ENCODE data around the gene NPHP4.

NPHP4 gene

GRCh38 chr1:5921671-5922070 is 70.6 kb downstream of the NPHP4 start:
- Histone ChIP-seq H3K4me1 (ENCODE audit: insufficient read depth, insufficient read length) (no peaks in the 10 kb centered on the region), H3K36me3 (ENCODE audit: insufficient read depth, insufficient read length, low read length) (no peaks in the 10 kb centered on the region), H3K27me3 (ENCODE audit: insufficient read depth, insufficient read length) (no peaks in the 10 kb centered on the region), H3K9me3 (ENCODE audit: insufficient read depth, low read length) (no peaks in the 10 kb centered on the region), H3K4me3 (ENCODE audit: insufficient read length, low read depth) (no peak overlapping the region), H3K9ac (ENCODE audit: insufficient read length, low read depth) (no peak overlapping the region)
- no peak for TF ChIP-seq ZNF274 (IDR thresholded peaks at IDR 0.05; ENCODE audit: low read depth, low read length)
- no peak for TF ChIP-seq SUZ12 (IDR thresholded peaks at IDR 0.05; ENCODE audit: extremely low read depth, insufficient read depth, insufficient read length)
- TF ChIP-seq YY1 (IDR thresholded peaks at IDR 0.05; ENCODE audit: insufficient read depth, insufficient read length) = no peak
- DNase-seq (ENCODE audit: low read depth, low spot score) = no peak

- no peak overlapping the region for H3K9ac ChIP-seq (ENCODE audit: insufficient read length, low read depth)
- no peak for DNase-seq (ENCODE audit: low read depth, low spot score)
- no peaks in the 10 kb centered on the region for H3K9me3 ChIP-seq (ENCODE audit: insufficient read depth, low read length)
- TF ChIP-seq ZNF274 (IDR thresholded peaks at IDR 0.05; ENCODE audit: low read depth, low read length) = no peak
- TF ChIP-seq SUZ12 (IDR thresholded peaks at IDR 0.05; ENCODE audit: extremely low read depth, insufficient read depth, insufficient read length) = no peak
- no peak for TF ChIP-seq YY1 (IDR thresholded peaks at IDR 0.05; ENCODE audit: insufficient read depth, insufficient read length)
- no peaks in the 10 kb centered on the region for H3K36me3 ChIP-seq (ENCODE audit: insufficient read depth, insufficient read length, low read length)
- no peaks in the 10 kb centered on the region for H3K27me3 ChIP-seq (ENCODE audit: insufficient read depth, insufficient read length)
- no peaks in the 10 kb centered on the region for H3K4me1 ChIP-seq (ENCODE audit: insufficient read depth, insufficient read length)
- H3K4me3 ChIP-seq (ENCODE audit: insufficient read length, low read depth) = no peak overlapping the region
Observed at GRCh38 chr1:5921129-5921528, 71.1 kb downstream of the NPHP4 start.

- TF ChIP-seq YY1 (IDR thresholded peaks at IDR 0.05; ENCODE audit: insufficient read depth, insufficient read length) = no peak
- TF ChIP-seq SUZ12 (IDR thresholded peaks at IDR 0.05; ENCODE audit: extremely low read depth, insufficient read depth, insufficient read length) = no peak
- Histone ChIP-seq H3K4me3 (ENCODE audit: insufficient read length, low read depth) (no peak overlapping the region), H3K9ac (ENCODE audit: insufficient read length, low read depth) (no peak overlapping the region), H3K9me3 (ENCODE audit: insufficient read depth, low read length) (no peaks in the 10 kb centered on the region), H3K4me1 (ENCODE audit: insufficient read depth, insufficient read length) (no peaks in the 10 kb centered on the region), H3K27me3 (ENCODE audit: insufficient read depth, insufficient read length) (no peaks in the 10 kb centered on the region), H3K36me3 (ENCODE audit: insufficient read depth, insufficient read length, low read length) (no peaks in the 10 kb centered on the region)
- DNase-seq (ENCODE audit: low read depth, low spot score) = no peak
Observed at GRCh38 chr1:5920201-5920600, 72.0 kb downstream of the NPHP4 start.

- TF ChIP-seq SUZ12 (IDR thresholded peaks at IDR 0.05; ENCODE audit: extremely low read depth, insufficient read depth, insufficient read length) (no peak), ZNF274 (IDR thresholded peaks at IDR 0.05; ENCODE audit: low read depth, low read length) (no peak), YY1 (IDR thresholded peaks at IDR 0.05; ENCODE audit: insufficient read depth, insufficient read length) (no peak)
- no peaks in the 10 kb centered on the region for H3K9me3 ChIP-seq (ENCODE audit: insufficient read depth, low read length)
- H3K36me3 ChIP-seq (ENCODE audit: insufficient read depth, insufficient read length, low read length) = no peaks in the 10 kb centered on the region
- no peaks in the 10 kb centered on the region for H3K4me1 ChIP-seq (ENCODE audit: insufficient read depth, insufficient read length)
- no peak for DNase-seq (ENCODE audit: low read depth, low spot score)
- H3K4me3 ChIP-seq (ENCODE audit: insufficient read length, low read depth) = no peak overlapping the region
- no peak overlapping the region for H3K9ac ChIP-seq (ENCODE audit: insufficient read length, low read depth)
- no peaks in the 10 kb centered on the region for H3K27me3 ChIP-seq (ENCODE audit: insufficient read depth, insufficient read length)
Observed at GRCh38 chr1:5918275-5918649, 74.0 kb downstream of the NPHP4 start.

GRCh38 chr1:5917591-5918274 is 74.5 kb downstream of the NPHP4 start:
- no peaks in the 10 kb centered on the region for H3K4me1 ChIP-seq (ENCODE audit: insufficient read depth, insufficient read length)
- no peak overlapping the region for H3K4me3 ChIP-seq (ENCODE audit: insufficient read length, low read depth)
- TF ChIP-seq YY1 (IDR thresholded peaks at IDR 0.05; ENCODE audit: insufficient read depth, insufficient read length) (no peak), ZNF274 (IDR thresholded peaks at IDR 0.05; ENCODE audit: low read depth, low read length) (no peak), SUZ12 (IDR thresholded peaks at IDR 0.05; ENCODE audit: extremely low read depth, insufficient read depth, insufficient read length) (no peak)
- H3K27me3 ChIP-seq (ENCODE audit: insufficient read depth, insufficient read length) = no peaks in the 10 kb centered on the region
- H3K9ac ChIP-seq (ENCODE audit: insufficient read length, low read depth) = no peak overlapping the region
- H3K36me3 ChIP-seq (ENCODE audit: insufficient read depth, insufficient read length, low read length) = no peaks in the 10 kb centered on the region
- DNase-seq (ENCODE audit: low read depth, low spot score) = no peak
- no peaks in the 10 kb centered on the region for H3K9me3 ChIP-seq (ENCODE audit: insufficient read depth, low read length)

GRCh38 chr1:5917281-5917590 is 75.0 kb downstream of the NPHP4 start:
- no peak overlapping the region for H3K4me3 ChIP-seq (ENCODE audit: insufficient read length, low read depth)
- no peaks in the 10 kb centered on the region for H3K27me3 ChIP-seq (ENCODE audit: insufficient read depth, insufficient read length)
- no peaks in the 10 kb centered on the region for H3K36me3 ChIP-seq (ENCODE audit: insufficient read depth, insufficient read length, low read length)
- no peak for TF ChIP-seq ZNF274 (IDR thresholded peaks at IDR 0.05; ENCODE audit: low read depth, low read length)
- no peak for TF ChIP-seq SUZ12 (IDR thresholded peaks at IDR 0.05; ENCODE audit: extremely low read depth, insufficient read depth, insufficient read length)
- no peak for TF ChIP-seq YY1 (IDR thresholded peaks at IDR 0.05; ENCODE audit: insufficient read depth, insufficient read length)
- no peaks in the 10 kb centered on the region for H3K9me3 ChIP-seq (ENCODE audit: insufficient read depth, low read length)
- DNase-seq (ENCODE audit: low read depth, low spot score) = no peak
- no peak overlapping the region for H3K9ac ChIP-seq (ENCODE audit: insufficient read length, low read depth)
- no peaks in the 10 kb centered on the region for H3K4me1 ChIP-seq (ENCODE audit: insufficient read depth, insufficient read length)

GRCh38 chr1:5916572-5917280 is 75.5 kb downstream of the NPHP4 start:
- H3K9me3 ChIP-seq (ENCODE audit: insufficient read depth, low read length) = no peaks in the 10 kb centered on the region
- no peaks in the 10 kb centered on the region for H3K4me1 ChIP-seq (ENCODE audit: insufficient read depth, insufficient read length)
- no peak for TF ChIP-seq SUZ12 (IDR thresholded peaks at IDR 0.05; ENCODE audit: extremely low read depth, insufficient read depth, insufficient read length)
- TF ChIP-seq YY1 (IDR thresholded peaks at IDR 0.05; ENCODE audit: insufficient read depth, insufficient read length) = no peak
- no peak for TF ChIP-seq ZNF274 (IDR thresholded peaks at IDR 0.05; ENCODE audit: low read depth, low read length)
- DNase-seq (ENCODE audit: low read depth, low spot score) = no peak
- no peak overlapping the region for H3K4me3 ChIP-seq (ENCODE audit: insufficient read length, low read depth)
- no peak overlapping the region for H3K9ac ChIP-seq (ENCODE audit: insufficient read length, low read depth)
- no peaks in the 10 kb centered on the region for H3K36me3 ChIP-seq (ENCODE audit: insufficient read depth, insufficient read length, low read length)
- H3K27me3 ChIP-seq (ENCODE audit: insufficient read depth, insufficient read length) = no peaks in the 10 kb centered on the region
